Kidney (tissue), 14 donors: ENCODE data around the gene HOXA2. TPM values are rescaled to one million over a fixed set of nuclear protein-coding genes. Genes with fewer than 3 reads are reported as not detected.

Experiments used
- DNase-seq, 5 donors: peaks; one replicate each; pipeline ENCODE4 v3.0.0-alpha.2; 2013 to 2020
- FAIRE-seq: peaks from 2 replicates; lab custom pipeline; 2012; peaks lifted over from hg19 to GRCh38; lab: Jason Lieb, UNC
- H3K27ac ChIP-seq, 2 donors: one replicate each; pipeline ENCODE4 v1.7.0; 2013; ENCODE audit warnings: low read depth in 2 of 2, low read length in 2 of 2, inconsistent platforms in 1 of 2
- H3K27me3 ChIP-seq: one replicate; pipeline ENCODE4 v1.7.1; 2013; ENCODE audit warnings: low read length, inconsistent platforms; ENCODE audit not compliant: control insufficient read depth, insufficient read depth
- H3K36me3 ChIP-seq, 3 donors: one replicate each; pipeline versions ENCODE4 v1.7.0 to v1.7.1; 2013; ENCODE audit warnings: low read length in 3 of 3, control low read depth in 1 of 3, inconsistent platforms in 1 of 3; ENCODE audit not compliant: insufficient read depth in 3 of 3, control insufficient read depth in 2 of 3
- H3K4me1 ChIP-seq, 3 donors: one replicate each; pipeline versions ENCODE4 v1.7.0 to v1.7.1; 2013; ENCODE audit warnings: low read length in 3 of 3, inconsistent platforms in 1 of 3, low read depth in 1 of 3; ENCODE audit not compliant: control insufficient read depth in 2 of 3, insufficient read depth in 2 of 3
- H3K4me3 ChIP-seq, 3 donors: one replicate each; pipeline versions ENCODE4 v1.7.0 to v1.8.1; 2013; ENCODE audit warnings: low read length in 3 of 3, control low read depth in 1 of 3, inconsistent platforms in 1 of 3
- H3K9ac ChIP-seq, 3 donors: one replicate each; pipeline versions ENCODE4 v1.7.0 to v1.7.1; 2013; ENCODE audit warnings: low read length in 3 of 3, control low read depth in 1 of 3, inconsistent platforms in 1 of 3
- H3K9me3 ChIP-seq, 3 donors: one replicate each; pipeline versions ENCODE4 v1.7.0 to v1.7.1; 2013; ENCODE audit warnings: low read length in 3 of 3, control low read depth in 1 of 3, inconsistent platforms in 1 of 3; ENCODE audit not compliant: control insufficient read depth in 2 of 3, insufficient read depth in 1 of 3
- CTCF ChIP-seq: IDR thresholded peaks from 3 replicates; pipeline ENCODE4 v1.5.1; 2012; ENCODE audit warnings: mild to moderate bottlenecking, moderate library complexity, borderline replicate concordance; ENCODE audit not compliant: insufficient read depth; ENCODE audit errors: extremely low read depth
- intact Hi-C: fragments of 100-400 bp; cut with DNase I; formaldehyde crosslinking; loops from one replicate; pipeline ENCODE4 v1.11.1; 2022
- polyA plus RNA-seq: library from polyadenylated mRNA; stranded (reverse); fragments of 350-450 nt; fragmentation: Illumina TruSeq; extraction: RNeasy Lipid Tissue Mini Kit (QIAGEN cat#74804); gene quantifications from one replicate; pipeline ENCODE4 v1.2.3, GENCODE V29; 2014; ENCODE audit warnings: low read depth, low replicate concordance; ENCODE audit not compliant: insufficient read depth
- total RNA-seq: library from RNA; stranded (reverse); fragmentation: NEBNext Ultra II Directional; extraction: Animal tissue kit (Norgen Biotek cat#: 25700); gene quantifications from one replicate; pipeline ENCODE4 v1.2.1, GENCODE V29; 2021
- donor health status: control.
- donor health status: control.
- donor health status: control.
- donor health status: control.
- donor health status: control.
- donor health status: DM: yes; HTN: yes; CAD: no.
- donor health status: Normal renal cell carcinoma (clear cell type).

Gene HOXA2
- total and polyA plus RNA-seq, 2 donors from 2014 or later, result 1.3 to 2.9 TPM

GRCh38 chr7:27105301-27106031 lies 3.0 kb upstream of the HOXA2 start:
- no peak for FAIRE-seq
- peak in 2 of 5 donors; percentile 45 to 55 for DNase-seq
- Histone ChIP-seq H3K27me3 (no peaks in the 10 kb centered on the region), H3K27ac (peak overlapping the region; percentile 78 to 79), H3K36me3 (peaks cover 0 to 5% (median 4%) of the 10 kb centered on the region in 3 donors), H3K4me3 (peak overlapping the region in 2 of 3 donors; percentile 11 to 55), H3K9me3 (no peaks in the 10 kb centered on the region), H3K4me1 (peaks cover 19 to 23% (median 20%) of the 10 kb centered on the region in 3 donors), H3K9ac (peak overlapping the region in 2 of 3 donors; percentile 9 to 65)
- intact Hi-C loops, result no loop called here
- TF ChIP-seq CTCF, result no peak

GRCh38 chr7:27104341-27105058 lies 2.0 kb upstream of the HOXA2 start:
- Histone ChIP-seq H3K9ac (peak overlapping the region in 2 of 3 donors; percentile 27 to 43), H3K36me3 (peaks cover 0 to 1% (median 1%) of the 10 kb centered on the region in 3 donors), H3K27ac (peak overlapping the region; percentile 77 to 78), H3K4me1 (peaks cover 17 to 20% (median 18%) of the 10 kb centered on the region in 3 donors), H3K4me3 (peak overlapping the region; percentile 6 to 44 (median 8)), H3K9me3 (no peaks in the 10 kb centered on the region), H3K27me3 (peaks cover 2% of the 10 kb centered on the region)
- intact Hi-C loops, result no loop called here
- DNase-seq (peak in 4 of 5 donors; percentile 68 to 95 (median 82)), FAIRE-seq (no peak)
- no peak for TF ChIP-seq CTCF

GRCh38 chr7:27103489-27104226 lies 1.2 kb upstream of the HOXA2 start:
- Histone ChIP-seq H3K27ac (peak overlapping the region; percentile 73 to 77), H3K4me1 (peaks cover 9 to 16% (median 13%) of the 10 kb centered on the region in 3 donors), H3K36me3 (no peaks in the 10 kb centered on the region), H3K9me3 (no peaks in the 10 kb centered on the region), H3K27me3 (peaks cover 2% of the 10 kb centered on the region), H3K4me3 (peak overlapping the region; percentile 12 to 44 (median 26)), H3K9ac (peak overlapping the region; percentile 21 to 62 (median 42))
- no peak for FAIRE-seq
- intact Hi-C loops, result no loop called here
- TF ChIP-seq CTCF, result no peak
- DNase-seq, result peak in 4 of 5 donors; percentile 70 to 83 (median 77)
